ENCODE data around the gene ZGPAT.

GRCh38 chr20:63659370-63659769, 48.5 kb upstream of the ZGPAT start:
- TF ChIP-seq EZH2 (IDR thresholded peaks at IDR 0.05) (no peak), POLR2AphosphoS5 (IDR thresholded peaks at IDR 0.05; ENCODE audit: borderline replicate concordance, low read depth, low read length) (no peak), FOXP2 (optimal IDR thresholded peaks at IDR 0.05; ENCODE audit: control extremely low read depth, extremely low read length, insufficient read depth) (no peak)

All from SK-N-MC (cell line).